ENCODE measurements around the gene TMEM17. TPM values are rescaled to one million over a fixed set of nuclear protein-coding genes. Genes with fewer than 3 reads are reported as not detected.

The TMEM17 gene
- total and polyA plus RNA-seq, 10 donors: 0.22 to 2.6 (median 0.69) TPM; not detected in 1

DNA sequence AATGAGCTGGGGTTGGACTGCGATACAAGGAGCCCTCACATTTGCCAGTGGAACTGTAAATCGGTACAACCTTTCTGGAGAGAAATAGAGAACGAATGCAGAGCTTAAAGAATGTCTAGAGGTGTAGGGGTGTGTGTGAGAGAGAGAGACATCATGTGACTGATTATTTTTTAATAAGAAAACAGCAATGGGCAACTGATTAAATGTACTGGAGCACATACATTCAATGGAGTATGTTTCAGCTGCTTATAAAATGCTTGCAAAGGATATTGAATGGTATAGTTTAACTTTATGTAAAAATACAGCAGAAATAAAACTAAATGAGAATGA lies 391 bp upstream of the TMEM17 start:
- H3K4me1 ChIP-seq: peaks cover 4 to 21% (median 11%) of the 10 kb centered on the region in 6 donors
- WGBS, 5 donors: 1 to 2% (median 1%) methylated on average over 3 of the region's 3 CpGs
- TF ChIP-seq POLR2AphosphoS5 (IDR thresholded peaks at IDR 0.05) (no peak), POLR2A (IDR thresholded peaks at IDR 0.05) (no peak)
- TF ChIP-seq, protein P1, sequence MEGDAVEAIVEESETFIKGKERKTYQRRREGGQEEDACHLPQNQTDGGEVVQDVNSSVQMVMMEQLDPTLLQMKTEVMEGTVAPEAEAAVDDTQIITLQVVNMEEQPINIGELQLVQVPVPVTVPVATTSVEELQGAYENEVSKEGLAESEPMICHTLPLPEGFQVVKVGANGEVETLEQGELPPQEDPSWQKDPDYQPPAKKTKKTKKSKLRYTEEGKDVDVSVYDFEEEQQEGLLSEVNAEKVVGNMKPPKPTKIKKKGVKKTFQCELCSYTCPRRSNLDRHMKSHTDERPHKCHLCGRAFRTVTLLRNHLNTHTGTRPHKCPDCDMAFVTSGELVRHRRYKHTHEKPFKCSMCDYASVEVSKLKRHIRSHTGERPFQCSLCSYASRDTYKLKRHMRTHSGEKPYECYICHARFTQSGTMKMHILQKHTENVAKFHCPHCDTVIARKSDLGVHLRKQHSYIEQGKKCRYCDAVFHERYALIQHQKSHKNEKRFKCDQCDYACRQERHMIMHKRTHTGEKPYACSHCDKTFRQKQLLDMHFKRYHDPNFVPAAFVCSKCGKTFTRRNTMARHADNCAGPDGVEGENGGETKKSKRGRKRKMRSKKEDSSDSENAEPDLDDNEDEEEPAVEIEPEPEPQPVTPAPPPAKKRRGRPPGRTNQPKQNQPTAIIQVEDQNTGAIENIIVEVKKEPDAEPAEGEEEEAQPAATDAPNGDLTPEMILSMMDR (IDR thresholded peaks at IDR 0.05 in 8 of 11, conservative IDR thresholded peaks at IDR 0.05 in 3 of 11): no peak
- no peaks in the 10 kb centered on the region for H3K9me3 ChIP-seq
- no peak for DNase-seq
- H3K27ac ChIP-seq: peak overlapping the region; percentile 54 to 88 (median 84)
- intact Hi-C loops (cut with DNase I; ENCODE audit: low total_unique reads): loop anchor here (5.0 kb wide), 1 partner anchor 201 kb away; the partner anchor contains the start of gene EHBP1
- H3K36me3 ChIP-seq: no peaks in the 10 kb centered on the region
- peaks cover 0 to 11% (median 0%) of the 10 kb centered on the region in 7 donors for H3K27me3 ChIP-seq (replicated peaks in 1 of 7)
- H3K4me3 ChIP-seq: peak overlapping the region; percentile 68 to 96 (median 77)

DNA sequence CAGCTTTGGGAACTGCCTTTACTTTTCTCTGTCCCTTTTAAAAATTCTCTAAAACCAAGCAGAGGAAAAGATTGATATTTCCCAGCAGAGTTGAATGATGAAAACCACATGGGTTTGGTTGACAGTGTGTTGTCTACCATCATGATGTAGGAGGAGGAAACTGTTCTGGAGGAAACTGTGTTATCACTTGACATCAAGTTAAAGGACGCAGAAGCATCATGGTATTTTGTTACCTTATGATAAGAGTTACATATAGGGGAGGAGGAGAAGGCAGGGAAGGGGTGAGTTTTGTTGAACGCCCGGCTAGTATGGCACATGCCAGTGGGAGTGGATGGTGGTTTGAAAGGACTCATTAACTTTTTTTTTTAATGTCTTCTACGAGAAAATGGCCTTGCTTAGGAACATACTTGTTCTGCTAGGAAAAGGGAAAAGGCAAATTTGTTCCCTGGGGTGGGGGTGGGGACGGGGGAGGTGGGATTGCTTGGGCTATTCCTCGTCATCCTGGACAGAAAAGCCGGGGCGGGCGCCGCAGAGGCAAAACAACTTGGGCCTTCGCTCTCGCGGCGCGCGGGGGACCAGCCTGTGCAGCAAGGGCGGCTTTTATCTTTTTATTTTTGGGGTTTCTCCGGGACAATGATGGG lies 766 bp downstream of the TMEM17 start:
- WGBS, 5 donors: 15 to 24% (median 18%) methylated on average over 15 to 18 of the region's 18 CpGs
- intact Hi-C loops (cut with DNase I; ENCODE audit: low total_unique reads): loop anchor here (5.0 kb wide), 1 partner anchor 202 kb away; the partner anchor contains the start of gene EHBP1
- H3K4me1 ChIP-seq: peaks cover 4 to 21% (median 11%) of the 10 kb centered on the region in 6 donors
- H3K9me3 ChIP-seq: no peaks in the 10 kb centered on the region
- peaks cover 0 to 11% (median 0%) of the 10 kb centered on the region in 7 donors for H3K27me3 ChIP-seq (replicated peaks in 1 of 7)
- H3K36me3 ChIP-seq: no peaks in the 10 kb centered on the region
- peak overlapping the region; percentile 45 to 88 (median 84) for H3K27ac ChIP-seq
- peak overlapping the region; percentile 68 to 96 (median 77) for H3K4me3 ChIP-seq
- TF ChIP-seq POLR2A (IDR thresholded peaks at IDR 0.05): no peak
- TF ChIP-seq, protein P1 (IDR thresholded peaks at IDR 0.05 in 8 of 11, conservative IDR thresholded peaks at IDR 0.05 in 3 of 11): no peak
- TF ChIP-seq POLR2AphosphoS5 (IDR thresholded peaks at IDR 0.05): no peak
- no peak for DNase-seq

- no peak overlapping the region for H3K4me3 ChIP-seq
- H3K27me3 ChIP-seq (replicated peaks in 1 of 7): peaks cover 0 to 11% (median 0%) of the 10 kb centered on the region in 7 donors
- no peaks in the 10 kb centered on the region for H3K9me3 ChIP-seq
- peaks cover 4 to 21% (median 11%) of the 10 kb centered on the region in 6 donors for H3K4me1 ChIP-seq
- intact Hi-C loops (cut with DNase I; ENCODE audit: low total_unique reads): loop anchor here (5.0 kb wide), 1 partner anchor 203 kb away; the partner anchor contains the start of gene EHBP1
- TF ChIP-seq POLR2A (IDR thresholded peaks at IDR 0.05) (no peak), POLR2AphosphoS5 (IDR thresholded peaks at IDR 0.05) (no peak)
- TF ChIP-seq, protein P1 (IDR thresholded peaks at IDR 0.05 in 8 of 11, conservative IDR thresholded peaks at IDR 0.05 in 3 of 11): no peak
- no peaks in the 10 kb centered on the region for H3K36me3 ChIP-seq
- WGBS, 5 donors: 90 to 97% (median 92%) methylated on average over 6 of the region's 6 CpGs
- H3K27ac ChIP-seq: peak overlapping the region in 1 of 8 donors; percentile 86
- DNase-seq: no peak
Observed at GRCh38 chr2:62504657-62505056, 1.3 kb downstream of the TMEM17 start.

DNA sequence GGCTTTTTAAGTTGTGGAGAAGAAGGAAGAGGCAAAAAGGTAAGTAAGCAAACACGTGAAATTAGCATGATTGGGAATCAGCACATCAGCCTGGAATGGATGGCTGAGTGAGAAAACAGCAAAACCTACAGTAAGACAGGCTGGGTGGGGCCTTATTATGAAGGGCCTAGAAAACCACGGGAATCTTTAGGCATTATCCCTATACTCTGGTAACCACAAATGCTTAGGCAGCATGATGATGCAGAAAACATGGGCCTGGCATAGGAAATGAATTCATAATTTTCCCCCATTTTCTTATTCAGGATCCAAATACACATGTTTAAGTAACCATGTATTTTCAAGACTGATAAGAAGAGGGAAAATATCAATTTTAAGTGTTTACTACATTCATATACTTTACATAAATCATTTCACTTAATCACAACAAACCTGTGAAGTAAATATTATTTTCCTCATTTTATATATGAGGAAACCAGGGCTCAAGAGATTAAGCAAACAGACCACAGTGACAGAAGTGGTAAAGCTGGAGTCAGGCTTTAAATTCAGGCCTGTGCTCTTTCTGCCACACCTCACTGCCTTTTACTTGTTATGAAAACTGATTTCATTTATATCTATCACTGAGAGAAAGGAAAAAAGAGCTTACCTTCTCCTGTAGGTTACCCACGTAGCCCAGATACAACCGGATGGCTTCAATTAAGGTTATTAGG lies 4.0 kb downstream of the TMEM17 start:
- H3K9me3 ChIP-seq: no peaks in the 10 kb centered on the region
- intact Hi-C loops (cut with DNase I; ENCODE audit: low total_unique reads): no loop called here
- no peaks in the 10 kb centered on the region for H3K36me3 ChIP-seq
- H3K4me3 ChIP-seq: no peak overlapping the region
- H3K4me1 ChIP-seq: peaks cover 4 to 20% (median 11%) of the 10 kb centered on the region in 6 donors
- no peak for DNase-seq
- H3K27ac ChIP-seq: no peak overlapping the region
- WGBS, 5 donors: 65 to 79% (median 77%) methylated on average over 4 of the region's 4 CpGs
- H3K27me3 ChIP-seq (replicated peaks in 1 of 7): peaks cover 0 to 11% (median 0%) of the 10 kb centered on the region in 7 donors
- TF ChIP-seq POLR2AphosphoS5 (IDR thresholded peaks at IDR 0.05): no peak
- no peak for TF ChIP-seq POLR2A (IDR thresholded peaks at IDR 0.05)
- TF ChIP-seq, protein P1 (IDR thresholded peaks at IDR 0.05 in 8 of 11, conservative IDR thresholded peaks at IDR 0.05 in 3 of 11): no peak

Measured in spleen (tissue), 11 donors.